Cardiac septum (tissue), 1 donor: ENCODE data around the gene TEX101. TPM values are rescaled to one million over a fixed set of nuclear protein-coding genes. Genes with fewer than 3 reads are reported as not detected.

Experiments
- DNase-seq: peaks from one replicate; pipeline ENCODE4 v3.0.0-alpha.2; 2020; ENCODE audit warnings: low spot score
- intact Hi-C: fragments of 100-400 bp; cut with DNase I; formaldehyde crosslinking; loops from one replicate; pipeline ENCODE4 v1.14.0; 2022
- total RNA-seq: library from RNA; stranded (reverse); fragmentation: NEBNext Ultra II Directional; extraction: Animal tissue kit (Norgen Biotek cat#: 25700); gene quantifications from one replicate; pipeline ENCODE4 v1.2.1, GENCODE V29; 2021
- donor health status: DM: no; HTN: no; CAD: no.

The TEX101 gene
- total RNA-seq, 1 donor from 2014 or later: not detected

- intact Hi-C loops: loop anchor here (5.0 kb wide), 1 partner anchor 208 kb away; no protein-coding TSS in a partner anchor
Measured at GRCh38 chr19:43444531-43445287, 30.0 kb downstream of the TEX101 start.

GRCh38 chr19:43445426-43445825 lies 30.7 kb downstream of the TEX101 start:
- no peak for DNase-seq
- intact Hi-C loops: loop anchor here (5.0 kb wide), 1 partner anchor 207 kb away; no protein-coding TSS in a partner anchor

More at GRCh38 chr19:43444531-43445287, 30.0 kb downstream of the TEX101 start:
- DNase-seq: no peak

- intact Hi-C loops: loop anchor here (1.0 to 5.0 kb wide), 2 partner anchors 72 to 205 kb away; no protein-coding TSS in a partner anchor
Measured at GRCh38 chr19:43446746-43447489, 32.2 kb downstream of the TEX101 start.

GRCh38 chr19:43447655-43448054 lies 33.0 kb downstream of the TEX101 start:
- intact Hi-C loops: loop anchor here (1.0 to 5.0 kb wide), 2 partner anchors 72 to 205 kb away; no protein-coding TSS in a partner anchor
- DNase-seq: no peak

More at GRCh38 chr19:43446746-43447489, 32.2 kb downstream of the TEX101 start:
- peak; percentile 90 for DNase-seq

- no peak for DNase-seq
- intact Hi-C loops: no loop called here
Measured at GRCh38 chr19:43450545-43450997, 35.9 kb downstream of the TEX101 start.

GRCh38 chr19:43452582-43452981 lies 37.9 kb downstream of the TEX101 start:
- intact Hi-C loops: no loop called here
- no peak for DNase-seq

- no peak for DNase-seq
- intact Hi-C loops: no loop called here
Measured at GRCh38 chr19:43454031-43454430, 39.3 kb downstream of the TEX101 start.

- DNase-seq: no peak
- intact Hi-C loops: no loop called here
Measured at GRCh38 chr19:43455321-43456113, 40.8 kb downstream of the TEX101 start.

- intact Hi-C loops: no loop called here
- no peak for DNase-seq
Measured at GRCh38 chr19:43457809-43458208, 43.1 kb downstream of the TEX101 start.

GRCh38 chr19:43460362-43461016 lies 45.8 kb downstream of the TEX101 start:
- intact Hi-C loops: loop anchor here (5.0 kb wide), 1 partner anchor 42 kb away; the partner anchor contains the start of gene PHLDB3
- no peak for DNase-seq

GRCh38 chr19:43461303-43461702 lies 46.6 kb downstream of the TEX101 start:
- no peak for DNase-seq
- intact Hi-C loops: loop anchor here (5.0 kb wide), 1 partner anchor 41 kb away; the partner anchor contains the start of gene PHLDB3

- intact Hi-C loops: loop anchor here (5.0 kb wide), 1 partner anchor 40 kb away; the partner anchor contains the start of gene PHLDB3
- no peak for DNase-seq
Measured at GRCh38 chr19:43462383-43462782, 47.7 kb downstream of the TEX101 start.

GRCh38 chr19:43462785-43463380 lies 48.2 kb downstream of the TEX101 start:
- DNase-seq: no peak
- intact Hi-C loops: loop anchor here (5.0 kb wide), 1 partner anchor 39 kb away; the partner anchor contains the start of gene PHLDB3

GRCh38 chr19:43463381-43464133 lies 48.9 kb downstream of the TEX101 start:
- peak; percentile 99 for DNase-seq
- intact Hi-C loops: loop anchor here (5.0 kb wide), 1 partner anchor 39 kb away; the partner anchor contains the start of gene PHLDB3

GRCh38 chr19:43464134-43464775 lies 49.6 kb downstream of the TEX101 start:
- intact Hi-C loops: loop anchor here (5.0 kb wide), 1 partner anchor 38 kb away; the partner anchor contains the start of gene PHLDB3
- peak; percentile 84 for DNase-seq

- intact Hi-C loops: no loop called here
- DNase-seq: no peak
Measured at GRCh38 chr19:43465468-43466120, 50.9 kb downstream of the TEX101 start, which contains the start of gene LYPD3. Gene LYPD3 (minus strand): TSS chr19:43465608. CDS start chr19:43465571, 37 bp downstream.
